ENCODE results near the gene MACROD2.

Gene MACROD2

DNA sequence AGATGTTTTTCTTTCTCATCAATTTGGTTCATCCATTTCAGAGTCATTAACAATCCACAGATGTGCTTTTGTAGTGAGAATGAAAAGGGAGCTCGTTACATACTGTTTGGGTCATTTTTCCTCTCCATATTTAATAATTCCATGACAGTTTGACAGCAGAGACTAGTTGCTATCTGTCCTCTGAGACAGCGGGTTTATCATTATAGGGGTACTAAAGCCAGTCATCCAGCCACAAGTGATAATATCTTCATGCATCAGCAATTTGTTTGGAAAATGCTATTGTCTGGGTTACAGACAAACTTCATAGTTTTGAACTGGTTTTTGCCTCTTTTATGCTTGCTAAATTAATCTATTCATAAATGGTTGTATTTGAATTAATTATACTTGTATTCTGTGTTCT lies 692.7 kb downstream of the MACROD2 start (continued):
- TF ChIP-seq, protein P1, sequence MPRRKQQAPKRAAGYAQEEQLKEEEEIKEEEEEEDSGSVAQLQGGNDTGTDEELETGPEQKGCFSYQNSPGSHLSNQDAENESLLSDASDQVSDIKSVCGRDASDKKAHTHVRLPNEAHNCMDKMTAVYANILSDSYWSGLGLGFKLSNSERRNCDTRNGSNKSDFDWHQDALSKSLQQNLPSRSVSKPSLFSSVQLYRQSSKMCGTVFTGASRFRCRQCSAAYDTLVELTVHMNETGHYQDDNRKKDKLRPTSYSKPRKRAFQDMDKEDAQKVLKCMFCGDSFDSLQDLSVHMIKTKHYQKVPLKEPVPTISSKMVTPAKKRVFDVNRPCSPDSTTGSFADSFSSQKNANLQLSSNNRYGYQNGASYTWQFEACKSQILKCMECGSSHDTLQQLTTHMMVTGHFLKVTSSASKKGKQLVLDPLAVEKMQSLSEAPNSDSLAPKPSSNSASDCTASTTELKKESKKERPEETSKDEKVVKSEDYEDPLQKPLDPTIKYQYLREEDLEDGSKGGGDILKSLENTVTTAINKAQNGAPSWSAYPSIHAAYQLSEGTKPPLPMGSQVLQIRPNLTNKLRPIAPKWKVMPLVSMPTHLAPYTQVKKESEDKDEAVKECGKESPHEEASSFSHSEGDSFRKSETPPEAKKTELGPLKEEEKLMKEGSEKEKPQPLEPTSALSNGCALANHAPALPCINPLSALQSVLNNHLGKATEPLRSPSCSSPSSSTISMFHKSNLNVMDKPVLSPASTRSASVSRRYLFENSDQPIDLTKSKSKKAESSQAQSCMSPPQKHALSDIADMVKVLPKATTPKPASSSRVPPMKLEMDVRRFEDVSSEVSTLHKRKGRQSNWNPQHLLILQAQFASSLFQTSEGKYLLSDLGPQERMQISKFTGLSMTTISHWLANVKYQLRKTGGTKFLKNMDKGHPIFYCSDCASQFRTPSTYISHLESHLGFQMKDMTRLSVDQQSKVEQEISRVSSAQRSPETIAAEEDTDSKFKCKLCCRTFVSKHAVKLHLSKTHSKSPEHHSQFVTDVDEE (CRISPR knock-in tag; IDR thresholded peaks at IDR 0.05) = no peak
- TF ChIP-seq ZFP30 (CRISPR knock-in tag; IDR thresholded peaks at IDR 0.05) (no peak), ZFP3 (CRISPR knock-in tag; IDR thresholded peaks at IDR 0.05) (no peak), ZC3H10 (CRISPR knock-in tag; IDR thresholded peaks at IDR 0.05) (no peak)

DNA sequence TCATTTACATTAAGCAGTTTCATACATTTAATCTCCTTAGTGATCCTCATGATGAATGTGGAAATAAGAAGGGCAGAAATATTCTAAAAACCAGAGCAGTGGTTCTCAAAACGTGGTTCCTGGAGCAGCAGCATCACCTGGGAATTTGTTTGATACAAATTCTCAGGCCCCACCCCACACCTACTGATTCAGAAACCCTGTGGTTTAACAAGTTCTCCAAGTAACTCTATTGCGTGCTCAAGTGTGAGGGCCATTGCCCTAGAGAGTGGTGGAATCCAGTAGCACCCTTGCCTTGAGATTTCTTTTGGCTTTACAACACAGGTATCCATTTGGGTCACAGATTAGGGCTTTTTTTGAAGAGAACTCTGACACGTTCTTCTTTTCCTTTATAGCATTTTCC lies 696.7 kb downstream of the MACROD2 start:
- no peak for ATAC-seq
- TF ChIP-seq, protein P2, sequence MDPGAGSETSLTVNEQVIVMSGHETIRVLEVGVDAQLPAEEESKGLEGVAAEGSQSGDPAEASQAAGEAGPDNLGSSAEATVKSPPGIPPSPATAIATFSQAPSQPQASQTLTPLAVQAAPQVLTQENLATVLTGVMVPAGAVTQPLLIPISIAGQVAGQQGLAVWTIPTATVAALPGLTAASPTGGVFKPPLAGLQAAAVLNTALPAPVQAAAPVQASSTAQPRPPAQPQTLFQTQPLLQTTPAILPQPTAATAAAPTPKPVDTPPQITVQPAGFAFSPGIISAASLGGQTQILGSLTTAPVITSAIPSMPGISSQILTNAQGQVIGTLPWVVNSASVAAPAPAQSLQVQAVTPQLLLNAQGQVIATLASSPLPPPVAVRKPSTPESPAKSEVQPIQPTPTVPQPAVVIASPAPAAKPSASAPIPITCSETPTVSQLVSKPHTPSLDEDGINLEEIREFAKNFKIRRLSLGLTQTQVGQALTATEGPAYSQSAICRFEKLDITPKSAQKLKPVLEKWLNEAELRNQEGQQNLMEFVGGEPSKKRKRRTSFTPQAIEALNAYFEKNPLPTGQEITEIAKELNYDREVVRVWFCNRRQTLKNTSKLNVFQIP (CRISPR knock-in tag; IDR thresholded peaks at IDR 0.05; ENCODE audit: borderline replicate concordance, low read depth) = no peak
- TF ChIP-seq RARB (CRISPR knock-in tag; IDR thresholded peaks at IDR 0.05) (no peak), BACH2 (CRISPR knock-in tag; IDR thresholded peaks at IDR 0.05; ENCODE audit: borderline replicate concordance) (no peak), ESRRG (CRISPR knock-in tag; IDR thresholded peaks at IDR 0.05) (no peak)
- TF ChIP-seq, protein P1 (CRISPR knock-in tag; IDR thresholded peaks at IDR 0.05) = no peak

DNA sequence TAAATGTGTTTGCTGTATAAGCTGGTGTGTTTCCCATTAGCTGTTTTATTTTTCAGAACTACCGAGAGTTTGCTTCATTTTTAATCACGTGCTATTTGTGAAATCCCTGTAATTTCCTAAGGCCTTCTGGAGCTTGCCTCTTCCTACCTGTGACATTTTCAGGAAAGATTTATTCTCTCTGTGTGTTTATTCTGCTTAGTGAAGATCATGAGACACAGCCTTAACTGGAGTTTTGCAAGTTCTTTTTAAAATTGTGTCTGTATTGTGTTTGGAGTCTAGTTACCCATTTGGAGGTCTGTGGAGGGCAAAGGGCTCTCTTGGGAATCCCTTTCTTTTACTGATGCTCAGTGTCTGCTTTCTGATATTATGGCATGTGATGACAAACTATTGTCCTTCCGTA lies 701.2 kb downstream of the MACROD2 start:
- TF ChIP-seq ZFP3 (CRISPR knock-in tag; IDR thresholded peaks at IDR 0.05) = no peak
- TF ChIP-seq ZNF70 (CRISPR knock-in tag; IDR thresholded peaks at IDR 0.05) = no peak
- TF ChIP-seq ZNF8 (CRISPR knock-in tag; IDR thresholded peaks at IDR 0.05) = no peak
- no peak for ATAC-seq

DNA sequence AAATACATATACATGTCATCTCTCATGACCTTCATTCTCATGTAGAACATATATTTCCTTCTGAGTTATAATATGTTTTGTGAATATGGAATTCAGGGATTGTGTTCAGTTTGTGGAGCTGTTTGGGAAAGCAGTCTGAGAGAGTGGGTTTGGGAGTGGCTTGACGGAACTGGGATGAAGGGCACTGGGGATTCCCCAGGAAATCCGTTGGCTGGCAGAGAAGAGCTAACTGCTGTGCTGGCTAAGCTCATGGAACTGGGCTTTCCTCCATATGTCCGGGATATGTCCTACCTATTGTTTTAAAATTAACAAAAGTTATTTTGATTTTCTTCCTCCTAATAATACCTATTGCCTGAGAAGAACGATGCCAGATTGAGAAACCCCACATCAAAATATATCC lies 701.6 kb downstream of the MACROD2 start:
- ATAC-seq = no peak
- TF ChIP-seq ZFP3 (CRISPR knock-in tag; IDR thresholded peaks at IDR 0.05) = no peak
- no peak for TF ChIP-seq PPARA (CRISPR knock-in tag; IDR thresholded peaks at IDR 0.05; ENCODE audit: borderline replicate concordance)
- no peak for TF ChIP-seq BACH2 (CRISPR knock-in tag; IDR thresholded peaks at IDR 0.05; ENCODE audit: borderline replicate concordance)
- TF ChIP-seq ARNTL (CRISPR knock-in tag; IDR thresholded peaks at IDR 0.05; ENCODE audit: borderline replicate concordance, low read depth) = no peak
- TF ChIP-seq, protein P3, sequence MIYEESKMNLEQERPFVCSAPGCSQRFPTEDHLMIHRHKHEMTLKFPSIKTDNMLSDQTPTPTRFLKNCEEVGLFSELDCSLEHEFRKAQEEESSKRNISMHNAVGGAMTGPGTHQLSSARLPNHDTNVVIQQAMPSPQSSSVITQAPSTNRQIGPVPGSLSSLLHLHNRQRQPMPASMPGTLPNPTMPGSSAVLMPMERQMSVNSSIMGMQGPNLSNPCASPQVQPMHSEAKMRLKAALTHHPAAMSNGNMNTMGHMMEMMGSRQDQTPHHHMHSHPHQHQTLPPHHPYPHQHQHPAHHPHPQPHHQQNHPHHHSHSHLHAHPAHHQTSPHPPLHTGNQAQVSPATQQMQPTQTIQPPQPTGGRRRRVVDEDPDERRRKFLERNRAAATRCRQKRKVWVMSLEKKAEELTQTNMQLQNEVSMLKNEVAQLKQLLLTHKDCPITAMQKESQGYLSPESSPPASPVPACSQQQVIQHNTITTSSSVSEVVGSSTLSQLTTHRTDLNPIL (CRISPR knock-in tag; IDR thresholded peaks at IDR 0.05; ENCODE audit: low read depth) = no peak
- no peak for TF ChIP-seq RARB (CRISPR knock-in tag; IDR thresholded peaks at IDR 0.05)
- TF ChIP-seq, protein P4, sequence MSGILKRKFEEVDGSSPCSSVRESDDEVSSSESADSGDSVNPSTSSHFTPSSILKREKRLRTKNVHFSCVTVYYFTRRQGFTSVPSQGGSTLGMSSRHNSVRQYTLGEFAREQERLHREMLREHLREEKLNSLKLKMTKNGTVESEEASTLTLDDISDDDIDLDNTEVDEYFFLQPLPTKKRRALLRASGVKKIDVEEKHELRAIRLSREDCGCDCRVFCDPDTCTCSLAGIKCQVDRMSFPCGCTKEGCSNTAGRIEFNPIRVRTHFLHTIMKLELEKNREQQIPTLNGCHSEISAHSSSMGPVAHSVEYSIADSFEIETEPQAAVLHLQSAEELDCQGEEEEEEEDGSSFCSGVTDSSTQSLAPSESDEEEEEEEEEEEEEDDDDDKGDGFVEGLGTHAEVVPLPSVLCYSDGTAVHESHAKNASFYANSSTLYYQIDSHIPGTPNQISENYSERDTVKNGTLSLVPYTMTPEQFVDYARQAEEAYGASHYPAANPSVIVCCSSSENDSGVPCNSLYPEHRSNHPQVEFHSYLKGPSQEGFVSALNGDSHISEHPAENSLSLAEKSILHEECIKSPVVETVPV (CRISPR knock-in tag; IDR thresholded peaks at IDR 0.05) = no peak
- TF ChIP-seq, protein P2 (CRISPR knock-in tag; IDR thresholded peaks at IDR 0.05; ENCODE audit: borderline replicate concordance, low read depth) = no peak
- TF ChIP-seq, protein P1 (CRISPR knock-in tag; IDR thresholded peaks at IDR 0.05) = no peak
- no peak for TF ChIP-seq TOX (CRISPR knock-in tag; IDR thresholded peaks at IDR 0.05; ENCODE audit: borderline replicate concordance)
- no peak for TF ChIP-seq SNAI2 (CRISPR knock-in tag; IDR thresholded peaks at IDR 0.05)
- no peak for TF ChIP-seq CSDC2 (CRISPR knock-in tag; IDR thresholded peaks at IDR 0.05)
- TF ChIP-seq, protein P5, sequence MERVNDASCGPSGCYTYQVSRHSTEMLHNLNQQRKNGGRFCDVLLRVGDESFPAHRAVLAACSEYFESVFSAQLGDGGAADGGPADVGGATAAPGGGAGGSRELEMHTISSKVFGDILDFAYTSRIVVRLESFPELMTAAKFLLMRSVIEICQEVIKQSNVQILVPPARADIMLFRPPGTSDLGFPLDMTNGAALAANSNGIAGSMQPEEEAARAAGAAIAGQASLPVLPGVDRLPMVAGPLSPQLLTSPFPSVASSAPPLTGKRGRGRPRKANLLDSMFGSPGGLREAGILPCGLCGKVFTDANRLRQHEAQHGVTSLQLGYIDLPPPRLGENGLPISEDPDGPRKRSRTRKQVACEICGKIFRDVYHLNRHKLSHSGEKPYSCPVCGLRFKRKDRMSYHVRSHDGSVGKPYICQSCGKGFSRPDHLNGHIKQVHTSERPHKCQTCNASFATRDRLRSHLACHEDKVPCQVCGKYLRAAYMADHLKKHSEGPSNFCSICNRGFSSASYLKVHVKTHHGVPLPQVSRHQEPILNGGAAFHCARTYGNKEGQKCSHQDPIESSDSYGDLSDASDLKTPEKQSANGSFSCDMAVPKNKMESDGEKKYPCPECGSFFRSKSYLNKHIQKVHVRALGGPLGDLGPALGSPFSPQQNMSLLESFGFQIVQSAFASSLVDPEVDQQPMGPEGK (CRISPR knock-in tag; IDR thresholded peaks at IDR 0.05; ENCODE audit: borderline replicate concordance) = no peak
- TF ChIP-seq ZNF70 (CRISPR knock-in tag; IDR thresholded peaks at IDR 0.05) = no peak
- no peak for TF ChIP-seq ZC3H10 (CRISPR knock-in tag; IDR thresholded peaks at IDR 0.05)
